Fibroblast of skin of back (primary cell): Measurements from ENCODE around the gene CNPY3.

ENCODE experiments used
- DNase-seq: peaks from one replicate; pipeline ENCODE4 v3.0.0-alpha.2; 2013

Gene CNPY3

GRCh38 chr6:42984001-42984923 lies 55.0 kb downstream of the CNPY3 start, which contains the start of gene PPP2R5D:
PPP2R5D (plus strand) TSS chr6:42984570; CDS start chr6:42984678, 108 bp downstream.
- DNase-seq: peak; percentile 99

- DNase-seq: no peak
Observed at GRCh38 chr6:42984924-42985475, 55.7 kb downstream of the CNPY3 start.

DNA sequence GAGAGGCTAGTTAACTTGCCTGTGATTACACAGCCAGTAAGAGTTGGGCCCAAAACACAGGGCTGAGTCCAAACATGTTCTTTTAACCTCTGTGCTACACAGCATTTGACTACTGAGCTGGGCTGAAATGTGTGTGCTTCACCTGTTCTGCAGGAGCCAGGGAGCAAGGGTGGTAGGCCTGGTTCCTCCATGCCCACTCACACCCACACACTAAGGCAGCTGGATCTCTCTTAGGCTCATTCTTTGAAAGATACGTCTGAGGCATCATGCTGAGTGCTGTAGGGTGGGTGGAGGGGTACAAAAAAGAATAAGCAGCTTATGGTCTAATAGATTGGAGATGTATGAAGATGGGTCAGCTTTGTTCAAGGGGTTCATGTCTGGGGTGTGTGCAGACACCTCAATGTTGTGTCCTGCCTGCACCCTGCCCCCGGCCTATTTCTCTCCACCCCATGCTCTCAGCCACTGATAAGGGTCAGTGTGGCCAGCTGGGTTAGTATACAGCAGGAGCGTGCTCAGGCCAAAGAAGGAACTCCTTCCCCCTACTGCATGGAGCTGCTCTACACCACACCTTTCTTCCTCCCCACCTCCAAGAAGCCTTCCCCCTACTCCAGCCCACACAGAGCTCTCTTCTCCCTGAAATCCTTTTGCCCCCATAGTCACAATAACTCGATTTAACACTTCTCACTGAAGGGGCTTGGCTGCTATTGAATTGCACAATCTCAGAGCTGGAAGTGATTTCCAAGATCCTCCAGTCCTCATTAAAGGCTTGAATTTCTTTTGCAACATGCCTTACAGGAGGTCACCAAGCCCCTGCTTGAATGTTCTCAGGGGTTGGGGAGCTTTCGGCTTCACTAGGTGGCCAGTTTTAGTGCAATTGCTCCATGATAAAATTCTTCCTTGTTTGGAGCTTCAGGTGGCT lies 58.5 kb downstream of the CNPY3 start:
- DNase-seq: no peak

DNA sequence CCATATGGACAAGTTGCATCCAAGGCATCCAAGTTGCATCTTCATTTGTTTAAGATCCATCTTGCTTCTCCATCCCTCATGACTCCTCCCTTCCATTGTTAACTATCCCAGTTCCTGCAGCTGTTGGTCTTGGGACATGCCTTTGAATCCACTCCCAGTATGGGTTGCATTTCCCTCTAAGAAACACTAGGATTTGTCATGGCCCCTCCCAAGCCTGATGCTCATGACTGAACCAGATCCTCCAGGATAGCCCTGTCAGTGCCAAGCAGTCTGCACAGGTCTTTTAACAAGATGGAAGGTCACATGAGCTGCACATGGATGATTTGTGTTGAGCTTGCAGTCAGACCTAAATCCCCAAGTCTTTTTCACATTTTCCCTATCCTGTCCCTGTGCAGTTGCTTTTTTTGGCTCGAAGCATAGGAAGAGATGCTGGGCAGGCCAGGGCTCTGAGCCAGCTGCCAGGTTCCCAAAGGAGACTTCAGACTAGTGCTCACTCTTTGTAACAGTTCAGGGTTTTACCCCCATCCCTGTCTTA lies 59.3 kb downstream of the CNPY3 start:
- DNase-seq: no peak
